Psoas muscle (tissue), 8 donors: ENCODE results near the gene PRUNE1. TPM values are rescaled to one million over a fixed set of nuclear protein-coding genes. Genes with fewer than 3 reads are reported as not detected.

Experiments used
- ATAC-seq, 4 donors: fragments of 200-7000 bp; cut with Tn5 transposase; one replicate each; pipeline ENCODE4 v1.9.1; 2020; ENCODE audit warnings: moderate library complexity in 3 of 4, mild to moderate bottlenecking in 2 of 4
- DNase-seq, 2 donors: peaks; one replicate each; pipeline ENCODE4 v3.0.0-alpha.2; 2020
- H3K27ac ChIP-seq: fragments of 200-600 bp; one replicate; pipeline ENCODE4 v1.8.0; 2022
- H3K27me3 ChIP-seq, 3 donors: fragments of 200-600 bp in 1 of 3; one replicate each; pipeline versions ENCODE4 v1.6.1 to v1.8.0; 2013 to 2022; ENCODE audit warnings: low read length in 2 of 3, mild to moderate bottlenecking in 2 of 3, moderate library complexity in 1 of 3; ENCODE audit not compliant: insufficient read depth in 3 of 3
- H3K36me3 ChIP-seq, 2 donors: fragments of 200-600 bp in 1 of 2; one replicate each; pipeline versions ENCODE4 v1.6.1 to v1.8.0; 2013 to 2022; ENCODE audit warnings: low read depth in 1 of 2, mild to moderate bottlenecking in 1 of 2, moderate library complexity in 1 of 2; ENCODE audit not compliant: insufficient read depth in 1 of 2
- H3K4me1 ChIP-seq: fragments of 200-600 bp; one replicate; pipeline ENCODE4 v1.8.0; 2022
- H3K4me3 ChIP-seq: fragments of 200-600 bp; one replicate; pipeline ENCODE4 v1.8.0; 2022; ENCODE audit warnings: mild to moderate bottlenecking
- H3K9me3 ChIP-seq: fragments of 200-600 bp; one replicate; pipeline ENCODE4 v1.8.0; 2022
- CTCF ChIP-seq: fragments of 200-600 bp; IDR thresholded peaks from one replicate; pipeline ENCODE4 v1.8.0; 2022; ENCODE audit warnings: antibody characterized with exemption
- whole genome bisulfite sequencing, 3 donors: extraction: QIAGEN DNeasy Blood & Tissue Kit; methylation state at CpG; one replicate each; pipeline versions ENCODE4 v1.1.6 to v1.1.7; 2013; 5-methylcytosine and 5-hydroxymethylcytosine counted together
- intact Hi-C, 2 donors: fragments of 100-400 bp; cut with DNase I; formaldehyde crosslinking; loops; one replicate each; pipeline versions ENCODE4 v1.11.0 to v1.14.2; 2022
- long read RNA-seq, 2 donors: library from polyadenylated mRNA; unstranded; transcript quantifications; one replicate each; pipeline ENCODE4 v2.0.0, GENCODE V29; 2021
- polyA plus RNA-seq, 3 donors: library from polyadenylated mRNA; stranded (reverse); fragments of 200-250 nt; gene quantifications; one replicate each; pipeline ENCODE4 v1.2.3, GENCODE V29; 2013
- total RNA-seq, 4 donors: library from RNA; stranded (reverse); fragmentation: NEBNext Ultra II Directional in 2 of 4; extraction: Animal tissue kit (Norgen Biotek cat#: 25700) in 2 of 4; gene quantifications; one replicate each; pipeline versions ENCODE4 v1.2.1 to v1.2.4, GENCODE V29; 2021 to 2023
- donor health status: healthy with polysubstance abuse.
- donor health status: DM: no; HTN: no; CAD: no; lungs with moderate emphysema.
- donor health status: Bipolar disorder and iron deficiency.
- donor health status: healthy.
- donor health status: DM: yes; HTN: yes; CAD: no.
- donor health status: DM: no; HTN: no; CAD: no.
- donor health status: DM: no; HTN: no; CAD: no.
- donor health status: DM: yes; HTN: yes; CAD: no.

Gene PRUNE1, protein sequence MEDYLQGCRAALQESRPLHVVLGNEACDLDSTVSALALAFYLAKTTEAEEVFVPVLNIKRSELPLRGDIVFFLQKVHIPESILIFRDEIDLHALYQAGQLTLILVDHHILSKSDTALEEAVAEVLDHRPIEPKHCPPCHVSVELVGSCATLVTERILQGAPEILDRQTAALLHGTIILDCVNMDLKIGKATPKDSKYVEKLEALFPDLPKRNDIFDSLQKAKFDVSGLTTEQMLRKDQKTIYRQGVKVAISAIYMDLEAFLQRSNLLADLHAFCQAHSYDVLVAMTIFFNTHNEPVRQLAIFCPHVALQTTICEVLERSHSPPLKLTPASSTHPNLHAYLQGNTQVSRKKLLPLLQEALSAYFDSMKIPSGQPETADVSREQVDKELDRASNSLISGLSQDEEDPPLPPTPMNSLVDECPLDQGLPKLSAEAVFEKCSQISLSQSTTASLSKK
- total RNA-seq (10 to 100 TPM; 17.5 to 30.2 (median 24.6) TPM), polyA plus RNA-seq (10 to 100 TPM; 12.4 to 33.8 (median 15.1) TPM)
- long read RNA-seq, donor 1, partial matches to known transcripts, result 0 of 10 reads
- long read RNA-seq, donor 1, other reads (novel, unspliced or antisense), result 5 of 10 reads
- long read RNA-seq, donor 2, transcript PRUNE1-201 (8 exons, 2,997 nt), result major isoform, 10 of 19 reads
- long read RNA-seq, donor 2, partial matches to known transcripts, result 2 of 19 reads
- long read RNA-seq, donor 2, other reads (novel, unspliced or antisense), result 7 of 19 reads

GRCh38 chr1:151008244-151009205 is at the start of gene PRUNE1:
Gene PRUNE1 (plus strand): TSS chr1:151008449. CDS start chr1:151008633, 184 bp downstream.
- Histone ChIP-seq H3K27ac (peak within 1 kb of the TSS; percentile 89), H3K4me1 (peaks cover 49% of the 10 kb centered on the region)

DNA sequence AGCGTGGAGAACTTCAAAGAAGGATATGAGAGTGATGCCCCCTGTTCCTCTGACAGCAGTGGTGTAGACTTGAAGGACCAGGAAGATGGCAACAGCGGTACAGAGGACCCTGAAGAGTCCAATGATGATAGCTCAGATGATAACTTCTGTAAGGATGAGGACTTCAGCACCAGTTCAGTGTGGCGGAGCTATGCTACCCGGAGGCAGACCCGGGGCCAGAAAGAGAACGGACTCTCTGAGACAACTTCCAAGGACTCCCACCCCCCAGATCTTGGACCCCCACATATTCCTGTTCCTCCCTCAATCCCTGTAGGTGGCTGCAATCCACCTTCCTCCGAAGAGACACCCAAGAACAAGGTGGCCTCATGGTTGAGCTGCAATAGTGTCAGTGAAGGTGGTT is 47.6 kb upstream of the PRUNE1 start:
- no peak for ATAC-seq
- H3K9me3 ChIP-seq, result no peaks in the 10 kb centered on the region
- 96 to 99% (median 96%) methylated on average over 7 of the region's 7 CpGs for WGBS, 3 donors
- no peak overlapping the region for H3K27ac ChIP-seq
- no peak overlapping the region for H3K4me3 ChIP-seq
- no peaks in the 10 kb centered on the region for H3K4me1 ChIP-seq
- no peak for DNase-seq
- no peak for TF ChIP-seq CTCF
- H3K36me3 ChIP-seq, result peaks cover 15 to 100% of the 10 kb centered on the region in 2 donors
- intact Hi-C loops, result no loop called here
- no peaks in the 10 kb centered on the region for H3K27me3 ChIP-seq

More at GRCh38 chr1:151008244-151009205, at the start of gene PRUNE1:
- Histone ChIP-seq H3K36me3 (peaks cover 0 to 10% of the 10 kb centered on the region in 2 donors), H3K9me3 (no peaks in the 10 kb centered on the region), H3K27me3 (no peaks in the 10 kb centered on the region), H3K4me3 (peak within 1 kb of the TSS; percentile 75)
- TF ChIP-seq CTCF, result no peak
- DNase-seq, result peak; percentile 97 to 99
- WGBS, 3 donors, result 1% methylated on average over 64 to 69 of the region's 69 CpGs
- peak; percentile 92 to 96 (median 93) for ATAC-seq
- intact Hi-C loops, result no loop called here

DNA sequence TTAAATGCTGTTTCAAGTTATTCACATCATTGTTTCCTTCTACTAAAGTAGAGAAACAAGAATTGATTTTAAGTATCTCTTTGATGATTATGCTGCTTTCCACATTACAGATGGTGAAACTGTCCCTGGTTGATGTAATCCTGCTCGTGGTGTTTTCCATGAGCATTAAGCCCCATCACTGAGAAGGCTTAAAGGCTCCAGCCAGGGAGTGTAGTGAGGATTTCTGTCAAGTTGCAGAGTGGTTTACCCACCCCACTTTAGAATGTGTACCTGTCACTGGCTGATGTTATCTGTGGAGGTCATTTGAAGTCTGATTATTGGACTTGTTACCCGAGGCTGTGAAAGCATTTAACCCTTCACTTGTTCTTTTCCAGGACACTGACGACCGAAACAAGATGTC is 46.5 kb upstream of the PRUNE1 start:
- no peak for DNase-seq
- Histone ChIP-seq H3K27me3 (no peaks in the 10 kb centered on the region), H3K36me3 (peaks cover 15 to 100% of the 10 kb centered on the region in 2 donors), H3K9me3 (no peaks in the 10 kb centered on the region), H3K27ac (no peak overlapping the region), H3K4me3 (no peak overlapping the region), H3K4me1 (no peaks in the 10 kb centered on the region)
- intact Hi-C loops, result no loop called here
- 66 to 68% (median 67%) methylated on average over 4 of the region's 4 CpGs for WGBS, 3 donors
- peak in 1 of 4 donors; percentile 27 for ATAC-seq
- TF ChIP-seq CTCF, result no peak

DNA sequence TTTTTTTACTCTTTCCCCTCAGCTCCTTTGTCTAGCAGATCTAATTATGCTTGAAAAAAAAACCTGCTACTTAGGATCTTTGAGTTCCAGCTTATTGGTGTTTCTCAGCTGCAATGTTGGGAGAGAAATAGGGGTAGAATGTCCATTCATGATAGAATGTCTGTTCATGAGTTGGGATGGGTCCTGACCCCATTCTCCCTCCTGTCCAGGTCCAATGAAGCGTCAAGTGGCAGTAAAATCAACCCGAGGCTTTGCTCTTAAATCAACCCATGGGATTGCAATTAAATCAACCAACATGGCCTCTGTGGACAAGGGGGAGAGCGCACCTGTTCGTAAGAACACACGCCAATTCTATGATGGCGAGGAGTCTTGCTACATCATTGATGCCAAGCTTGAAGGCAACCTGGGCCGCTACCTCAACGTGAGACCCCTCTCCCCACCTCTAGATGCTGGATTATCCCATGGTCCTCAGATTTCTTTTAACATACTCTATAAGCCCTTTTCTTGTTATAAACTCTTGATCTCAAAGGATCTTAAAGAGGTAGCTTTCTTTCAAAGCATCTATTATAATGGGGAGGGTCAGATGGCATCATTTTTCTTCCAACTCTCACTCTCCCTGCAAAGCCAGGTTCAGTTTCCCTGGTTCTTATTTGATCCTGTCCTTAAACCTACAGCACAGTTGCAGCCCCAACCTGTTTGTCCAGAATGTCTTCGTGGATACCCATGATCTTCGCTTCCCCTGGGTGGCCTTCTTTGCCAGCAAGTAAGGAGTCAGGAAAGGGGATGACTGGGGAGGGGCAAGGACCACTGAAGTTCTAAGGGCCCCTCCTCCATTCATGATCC is 44.7 kb upstream of the PRUNE1 start:
- Histone ChIP-seq H3K9me3 (no peaks in the 10 kb centered on the region), H3K27me3 (no peaks in the 10 kb centered on the region), H3K4me3 (no peak overlapping the region), H3K36me3 (peaks cover 19 to 100% of the 10 kb centered on the region in 2 donors), H3K4me1 (no peaks in the 10 kb centered on the region), H3K27ac (no peak overlapping the region)
- intact Hi-C loops, result no loop called here
- 74 to 86% (median 79%) methylated on average over 10 of the region's 10 CpGs for WGBS, 3 donors
- TF ChIP-seq CTCF, result no peak
- DNase-seq (no peak), ATAC-seq (peak in 1 of 4 donors; percentile 24)
